Progenitor cell of endocrine pancreas (in vitro differentiated cells): ENCODE measurements around the gene RBM3. TPM values are rescaled to one million over a fixed set of nuclear protein-coding genes. Genes with fewer than 3 reads are reported as not detected.

Experiments
- DNase-seq: peaks from one replicate; pipeline ENCODE4 v3.0.0; 2021; ENCODE audit warnings: low spot score; ENCODE audit not compliant: unreplicated experiment
- H3K27ac Mint-ChIP-seq: 2 replicates; pipeline ENCODE4 v1.8.0; 2021; ENCODE audit warnings: mild to moderate bottlenecking, moderate library complexity, mixed read lengths
- H3K27me3 Mint-ChIP-seq: 2 replicates; pipeline ENCODE4 v1.8.0; 2021; ENCODE audit warnings: mixed read lengths
- H3K36me3 Mint-ChIP-seq: 2 replicates; pipeline ENCODE4 v1.8.0; 2022; ENCODE audit warnings: mixed read lengths; ENCODE audit not compliant: insufficient read depth
- H3K4me1 Mint-ChIP-seq: 2 replicates; pipeline ENCODE4 v1.8.0; 2021; ENCODE audit warnings: low read depth, mixed read lengths
- H3K4me3 Mint-ChIP-seq: 2 replicates; pipeline ENCODE4 v1.8.0; 2021; ENCODE audit warnings: low read depth, mild to moderate bottlenecking, moderate library complexity, mixed read lengths
- H3K9me3 Mint-ChIP-seq: 2 replicates; pipeline ENCODE4 v1.8.0; 2021; ENCODE audit warnings: low read depth, mixed read lengths
- total RNA-seq: library from RNA; stranded (reverse); gene quantifications from 2 replicates; pipeline ENCODE4 v1.2.1, GENCODE V29; 2021
- TF ChIP-seq, protein P1 (sequence below): fragments of 200-600 bp; sonication (generic); IDR thresholded peaks from one replicate; pipeline ENCODE4 v1.5.0; 2021; ENCODE audit warnings: antibody characterized with exemption, mild to moderate bottlenecking; ENCODE audit not compliant: unreplicated experiment

Gene RBM3
- total RNA-seq, 1 donor from 2014 or later: 140 TPM

DNA sequence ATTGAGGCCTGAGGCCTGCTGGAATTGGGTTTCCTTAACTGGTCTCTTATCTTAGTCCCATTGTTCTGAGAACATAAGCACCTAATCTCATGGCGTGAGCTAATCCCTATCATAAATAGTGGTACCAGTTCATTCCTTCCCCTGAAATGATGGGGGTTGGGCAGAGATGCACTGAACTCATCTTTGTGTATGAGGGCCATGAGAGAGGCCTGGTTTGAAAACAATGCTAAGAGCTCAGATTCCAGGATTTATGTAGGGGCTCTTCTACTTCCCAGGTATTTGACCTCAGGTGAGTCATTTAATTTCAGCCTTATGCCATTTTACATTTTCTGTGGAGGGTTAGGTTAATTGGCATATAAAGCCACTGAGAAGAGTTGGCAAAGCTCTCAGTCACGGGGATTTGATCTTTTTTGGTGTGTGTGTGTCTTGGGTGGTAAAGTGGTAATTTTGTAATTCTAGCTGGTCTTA lies 4.4 kb downstream of the RBM3 start:
- H3K4me1 Mint-ChIP-seq: peaks cover 9% of the 10 kb centered on the region
- TF ChIP-seq, protein P1, sequence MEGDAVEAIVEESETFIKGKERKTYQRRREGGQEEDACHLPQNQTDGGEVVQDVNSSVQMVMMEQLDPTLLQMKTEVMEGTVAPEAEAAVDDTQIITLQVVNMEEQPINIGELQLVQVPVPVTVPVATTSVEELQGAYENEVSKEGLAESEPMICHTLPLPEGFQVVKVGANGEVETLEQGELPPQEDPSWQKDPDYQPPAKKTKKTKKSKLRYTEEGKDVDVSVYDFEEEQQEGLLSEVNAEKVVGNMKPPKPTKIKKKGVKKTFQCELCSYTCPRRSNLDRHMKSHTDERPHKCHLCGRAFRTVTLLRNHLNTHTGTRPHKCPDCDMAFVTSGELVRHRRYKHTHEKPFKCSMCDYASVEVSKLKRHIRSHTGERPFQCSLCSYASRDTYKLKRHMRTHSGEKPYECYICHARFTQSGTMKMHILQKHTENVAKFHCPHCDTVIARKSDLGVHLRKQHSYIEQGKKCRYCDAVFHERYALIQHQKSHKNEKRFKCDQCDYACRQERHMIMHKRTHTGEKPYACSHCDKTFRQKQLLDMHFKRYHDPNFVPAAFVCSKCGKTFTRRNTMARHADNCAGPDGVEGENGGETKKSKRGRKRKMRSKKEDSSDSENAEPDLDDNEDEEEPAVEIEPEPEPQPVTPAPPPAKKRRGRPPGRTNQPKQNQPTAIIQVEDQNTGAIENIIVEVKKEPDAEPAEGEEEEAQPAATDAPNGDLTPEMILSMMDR: no peak
- H3K27ac Mint-ChIP-seq: no peak overlapping the region
- no peak for DNase-seq
- H3K4me3 Mint-ChIP-seq: no peak overlapping the region
- peaks cover 22% of the 10 kb centered on the region for H3K36me3 Mint-ChIP-seq
- H3K27me3 Mint-ChIP-seq: no peaks in the 10 kb centered on the region
- peaks cover 12% of the 10 kb centered on the region for H3K9me3 Mint-ChIP-seq

DNA sequence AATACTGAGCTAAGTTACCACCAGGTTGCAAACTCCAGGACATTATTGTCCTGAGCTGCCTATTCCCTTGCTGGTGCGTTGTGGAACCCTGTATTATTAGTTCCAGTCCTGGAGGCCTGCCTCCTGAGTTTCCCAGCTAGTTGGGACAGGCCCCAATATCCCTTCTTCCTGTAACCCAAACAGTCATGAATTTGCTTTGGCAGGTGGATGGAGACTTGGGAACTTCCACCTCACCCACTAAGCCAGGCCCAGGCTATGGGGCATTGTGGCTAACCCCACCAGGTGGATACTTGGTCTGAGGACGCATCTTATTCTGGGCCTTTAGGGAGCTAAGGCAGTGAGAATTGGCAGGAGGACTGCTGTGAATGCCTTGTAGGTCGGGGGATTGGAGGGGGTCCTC lies 5.0 kb downstream of the RBM3 start:
- no peak for DNase-seq
- H3K9me3 Mint-ChIP-seq: peaks cover 12% of the 10 kb centered on the region
- no peak overlapping the region for H3K27ac Mint-ChIP-seq
- no peak overlapping the region for H3K4me3 Mint-ChIP-seq
- peaks cover 9% of the 10 kb centered on the region for H3K4me1 Mint-ChIP-seq
- no peaks in the 10 kb centered on the region for H3K27me3 Mint-ChIP-seq
- TF ChIP-seq, protein P1: no peak
- H3K36me3 Mint-ChIP-seq: peaks cover 22% of the 10 kb centered on the region

DNA sequence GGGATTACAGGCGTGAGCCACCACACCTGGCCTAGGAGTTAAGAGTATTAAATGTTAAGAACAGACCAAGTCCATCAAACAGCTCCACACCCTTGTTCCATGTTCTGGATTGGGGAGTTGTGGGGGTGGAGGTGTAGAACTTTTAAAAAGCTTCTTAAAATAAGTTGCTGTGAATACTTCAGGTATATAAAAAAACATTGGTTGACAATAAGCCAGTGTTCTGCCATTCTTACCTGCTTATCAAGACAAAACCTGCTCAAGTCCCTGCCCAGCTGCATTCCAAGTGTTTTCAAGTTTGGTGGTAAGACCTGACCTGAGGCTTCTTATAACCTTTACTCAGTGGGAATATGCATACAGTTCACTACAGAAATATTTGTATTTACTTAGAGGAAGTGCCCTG lies 6.4 kb downstream of the RBM3 start:
- H3K27ac Mint-ChIP-seq: no peak overlapping the region
- peaks cover 5% of the 10 kb centered on the region for H3K4me1 Mint-ChIP-seq
- TF ChIP-seq, protein P1: no peak
- H3K9me3 Mint-ChIP-seq: peaks cover 13% of the 10 kb centered on the region
- H3K27me3 Mint-ChIP-seq: no peaks in the 10 kb centered on the region
- DNase-seq: no peak
- H3K4me3 Mint-ChIP-seq: no peak overlapping the region
- peaks cover 15% of the 10 kb centered on the region for H3K36me3 Mint-ChIP-seq

DNA sequence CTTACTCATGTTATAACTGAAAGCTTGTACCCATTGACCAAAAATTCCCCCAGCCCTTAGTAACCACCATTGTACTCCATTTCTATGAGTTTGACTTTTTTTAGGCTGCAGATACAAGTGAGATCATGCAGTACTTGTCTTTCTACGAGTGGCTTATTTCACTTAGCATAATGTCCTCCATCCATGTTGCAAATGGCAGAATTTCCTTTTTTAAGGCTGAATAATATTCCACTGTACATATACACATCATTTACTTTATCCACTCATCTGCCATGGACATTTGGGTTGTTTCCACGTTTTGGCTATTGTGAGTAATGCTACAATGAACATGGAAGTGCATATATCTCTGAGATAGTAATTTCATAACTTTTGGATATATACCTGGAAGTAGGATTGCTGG lies 10.4 kb downstream of the RBM3 start:
- H3K36me3 Mint-ChIP-seq: peaks cover 3% of the 10 kb centered on the region
- DNase-seq: no peak
- TF ChIP-seq, protein P1: no peak
- H3K4me3 Mint-ChIP-seq: no peak overlapping the region
- no peak overlapping the region for H3K27ac Mint-ChIP-seq
- no peaks in the 10 kb centered on the region for H3K4me1 Mint-ChIP-seq
- H3K9me3 Mint-ChIP-seq: peaks cover 12% of the 10 kb centered on the region
- H3K27me3 Mint-ChIP-seq: no peaks in the 10 kb centered on the region

DNA sequence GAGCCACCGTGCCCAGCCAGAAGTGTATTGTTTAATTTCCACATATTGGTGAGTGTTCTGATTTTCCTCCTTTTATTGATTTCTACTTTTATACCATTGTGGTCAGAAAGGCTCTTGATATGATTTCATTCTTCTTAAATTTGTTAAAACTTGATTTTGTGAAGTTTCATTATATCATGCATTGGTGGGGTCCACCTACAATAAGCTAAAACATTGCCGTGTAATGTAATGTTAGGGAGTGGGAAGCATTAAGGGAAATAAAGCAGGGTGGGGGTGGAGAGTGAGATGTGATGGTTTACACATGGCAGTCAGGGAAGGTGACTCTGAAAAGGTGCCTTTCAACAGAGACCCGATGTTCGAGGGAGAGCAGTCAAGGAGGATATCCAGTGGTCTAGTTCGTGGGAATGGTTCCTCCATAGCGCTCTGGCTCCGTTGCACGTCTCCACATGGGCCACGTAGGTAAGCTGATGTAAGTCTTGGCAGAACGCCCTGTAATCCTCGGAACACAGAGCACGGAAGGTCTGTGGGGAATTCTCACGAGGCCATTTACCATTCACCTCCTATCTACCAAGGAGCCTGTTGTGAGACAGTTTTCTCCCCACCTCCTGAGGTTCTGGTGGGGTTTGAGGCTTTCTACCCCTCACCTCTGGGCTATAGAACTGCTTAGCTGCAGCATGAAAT lies 15.3 kb downstream of the RBM3 start:
- TF ChIP-seq, protein P1: no peak
- Mint-ChIP-seq H3K4me3 (no peak overlapping the region), H3K4me1 (no peaks in the 10 kb centered on the region), H3K36me3 (no peaks in the 10 kb centered on the region), H3K9me3 (peaks cover 10% of the 10 kb centered on the region), H3K27ac (no peak overlapping the region), H3K27me3 (no peaks in the 10 kb centered on the region)
- DNase-seq: no peak
